Common myeloid progenitor, CD34-positive (primary cell): ENCODE results near the gene MAPKAPK2.

Experiments used
- CTCF ChIA-PET: fragments of 350-600 bp; sonication (Branson Sonifier 250); formaldehyde crosslinking; loops from one replicate; lab custom pipeline; 2021; ENCODE audit warnings: antibody characterized with exemption; lab: Charles Lee
- POLR2A ChIA-PET: fragments of 350-600 bp; sonication (Branson Sonifier 250); formaldehyde crosslinking; loops from one replicate; lab custom pipeline; 2021; ENCODE audit warnings: antibody characterized with exemption; lab: Charles Lee
- DNase-seq, 3 donors: peaks; one replicate each; pipeline versions ENCODE4 v3.0.0 to v3.0.0-alpha.2; 2013
- H3K27ac ChIP-seq, 2 experiments: 1 replicate in 1 of 2; 2 replicates in 1 of 2; pipeline ENCODE4 v1.7.0; 2013; ENCODE audit warnings: inconsistent platforms in 2 of 2, low read length in 2 of 2, mild to moderate bottlenecking in 2 of 2, low read depth in 1 of 2, moderate library complexity in 1 of 2; ENCODE audit not compliant: severe bottlenecking in 2 of 2, insufficient read depth in 1 of 2, poor library complexity in 1 of 2
- H3K27me3 ChIP-seq, 5 experiments: replicated peaks in 2 of 5; 1 replicate in 3 of 5; 2 replicates in 2 of 5; pipeline versions ENCODE4 v1.6.1 to v1.7.0; 2013; ENCODE audit warnings: low read length in 4 of 5, mild to moderate bottlenecking in 2 of 5, moderate library complexity in 2 of 5, inconsistent platforms in 1 of 5; ENCODE audit not compliant: insufficient read depth in 5 of 5, control insufficient read depth in 4 of 5
- H3K36me3 ChIP-seq, 4 experiments: 1 replicate in 2 of 4; 2 replicates in 2 of 4; pipeline versions ENCODE4 v1.6.1 to v1.7.0; 2013; ENCODE audit warnings: low read length in 3 of 4, control low read depth in 1 of 4, mild to moderate bottlenecking in 1 of 4; ENCODE audit not compliant: control insufficient read depth in 4 of 4, insufficient read depth in 4 of 4
- H3K4me1 ChIP-seq, 4 experiments: 1 replicate in 3 of 4; 2 replicates in 1 of 4; pipeline versions ENCODE4 v1.6.1 to v1.7.1; 2013; ENCODE audit warnings: low read length in 3 of 4, mild to moderate bottlenecking in 3 of 4, control low read depth in 1 of 4, inconsistent platforms in 1 of 4, moderate library complexity in 1 of 4; ENCODE audit not compliant: control insufficient read depth in 4 of 4, insufficient read depth in 4 of 4; ENCODE audit errors: control extremely low read depth in 1 of 4
- H3K4me3 ChIP-seq, 7 experiments: 1 replicate in 4 of 7; 2 replicates in 3 of 7; pipeline versions ENCODE4 v1.5.1 to v1.7.0; 2013; ENCODE audit warnings: mild to moderate bottlenecking in 7 of 7, low read length in 6 of 7, moderate library complexity in 6 of 7, inconsistent platforms in 2 of 7, low read depth in 2 of 7, control low read depth in 1 of 7; ENCODE audit not compliant: insufficient read depth in 4 of 7, control insufficient read depth in 1 of 7; ENCODE audit errors: extremely low read depth in 1 of 7
- H3K9me3 ChIP-seq, 5 experiments: 1 replicate in 4 of 5; 2 replicates in 1 of 5; pipeline versions ENCODE4 v1.6.1 to v1.7.1; 2013; ENCODE audit warnings: low read length in 4 of 5, mild to moderate bottlenecking in 2 of 5, inconsistent platforms in 1 of 5, low read depth in 1 of 5, moderate library complexity in 1 of 5; ENCODE audit not compliant: control insufficient read depth in 4 of 5, insufficient read depth in 2 of 5; ENCODE audit errors: control extremely low read depth in 1 of 5
- WGBS: methylation state at CpG from one replicate; pipeline ENCODE4 v1.1.5; 2013; ENCODE audit not compliant: insufficient coverage; 5-methylcytosine and 5-hydroxymethylcytosine counted together

MAPKAPK2 gene

GRCh38 chr1:206714331-206715058, 29.8 kb downstream of the MAPKAPK2 start:
- Histone ChIP-seq H3K9me3 (no peaks in the 10 kb centered on the region), H3K27ac (peak overlapping the region in 1 of 2 experiments; percentile 14), H3K27me3 (no peaks in the 10 kb centered on the region), H3K4me1 (peaks cover 22 to 49% (median 34%) of the 10 kb centered on the region in 4 experiments), H3K36me3 (no peaks in the 10 kb centered on the region), H3K4me3 (no peak overlapping the region)
- ChIA-PET POLR2A (interaction anchor here (0.8 kb wide), 1 partner anchor 189 kb away, joined by 3 read pairs; no protein-coding TSS in a partner anchor), CTCF (interaction anchor here (0.7 to 9.4 kb wide), 7 partner anchors 11 to 81 kb away, joined by 3 to 80 read pairs (median 3); no protein-coding TSS in a partner anchor)
- WGBS, result 84% methylated on average over 5 of the region's 9 CpGs
- no peak for DNase-seq

GRCh38 chr1:206715120-206715519, 30.4 kb downstream of the MAPKAPK2 start:
- DNase-seq, result no peak
- H3K4me1 ChIP-seq, result peaks cover 22 to 49% (median 34%) of the 10 kb centered on the region in 4 experiments
- H3K36me3 ChIP-seq, result no peaks in the 10 kb centered on the region
- H3K9me3 ChIP-seq, result no peaks in the 10 kb centered on the region
- H3K27ac ChIP-seq, result no peak overlapping the region
- ChIA-PET POLR2A (interaction anchor here (0.8 kb wide), 1 partner anchor 190 kb away, joined by 3 read pairs; no protein-coding TSS in a partner anchor), CTCF (interaction anchor here (0.7 to 9.4 kb wide), 8 partner anchors 11 to 82 kb away, joined by 3 to 80 read pairs (median 3); no protein-coding TSS in a partner anchor)
- 93% methylated on average over 2 of the region's 4 CpGs for WGBS
- H3K27me3 ChIP-seq, result no peaks in the 10 kb centered on the region
- H3K4me3 ChIP-seq, result no peak overlapping the region

- ChIA-PET CTCF (interaction anchor here (0.7 to 9.4 kb wide), 7 partner anchors 10 to 83 kb away, joined by 3 to 80 read pairs (median 3); no protein-coding TSS in a partner anchor), POLR2A (no interaction called here)
- Histone ChIP-seq H3K4me3 (no peak overlapping the region), H3K4me1 (peaks cover 22 to 49% (median 34%) of the 10 kb centered on the region in 4 experiments), H3K27ac (no peak overlapping the region), H3K36me3 (no peaks in the 10 kb centered on the region), H3K27me3 (no peaks in the 10 kb centered on the region), H3K9me3 (no peaks in the 10 kb centered on the region)
- WGBS, result 78% methylated on average over 1 of the region's 3 CpGs
- DNase-seq, result no peak
Measured at GRCh38 chr1:206715552-206716158, 30.9 kb downstream of the MAPKAPK2 start.

- Histone ChIP-seq H3K27ac (peak overlapping the region in 1 of 2 experiments; percentile 71), H3K4me1 (peaks cover 22 to 49% (median 34%) of the 10 kb centered on the region in 4 experiments)
Measured at GRCh38 chr1:206716159-206716869, 31.6 kb downstream of the MAPKAPK2 start.

GRCh38 chr1:206716870-206717673, 32.4 kb downstream of the MAPKAPK2 start:
- no peaks in the 10 kb centered on the region for H3K9me3 ChIP-seq
- peaks cover 22 to 49% (median 34%) of the 10 kb centered on the region in 4 experiments for H3K4me1 ChIP-seq
- peak overlapping the region in 3 of 7 experiments; percentile 23 to 48 (median 37) for H3K4me3 ChIP-seq
- DNase-seq, result peak in 2 of 3 donors; percentile 50 to 63
- H3K27me3 ChIP-seq, result no peaks in the 10 kb centered on the region
- ChIA-PET POLR2A (no interaction called here), CTCF (interaction anchor here (0.5 to 9.4 kb wide), 4 partner anchors 9 to 53 kb away, joined by 3 to 80 read pairs (median 9); no protein-coding TSS in a partner anchor)
- WGBS, result 66% methylated on average over 7 of the region's 8 CpGs
- H3K27ac ChIP-seq, result peak overlapping the region; percentile 7 to 71
- no peaks in the 10 kb centered on the region for H3K36me3 ChIP-seq

More at GRCh38 chr1:206716159-206716869, 31.6 kb downstream of the MAPKAPK2 start:
- no peaks in the 10 kb centered on the region for H3K36me3 ChIP-seq
- H3K9me3 ChIP-seq, result no peaks in the 10 kb centered on the region
- no peak overlapping the region for H3K4me3 ChIP-seq
- ChIA-PET POLR2A (no interaction called here), CTCF (interaction anchor here (0.5 to 9.4 kb wide), 7 partner anchors 9 to 83 kb away, joined by 3 to 80 read pairs (median 4); no protein-coding TSS in a partner anchor)
- WGBS, result 94% methylated on average over 3 of the region's 11 CpGs
- DNase-seq, result no peak
- no peaks in the 10 kb centered on the region for H3K27me3 ChIP-seq

GRCh38 chr1:206717674-206717989, 32.9 kb downstream of the MAPKAPK2 start:
- peak overlapping the region; percentile 7 to 71 for H3K27ac ChIP-seq
- peaks cover 22 to 49% (median 36%) of the 10 kb centered on the region in 4 experiments for H3K4me1 ChIP-seq
- H3K9me3 ChIP-seq, result no peaks in the 10 kb centered on the region
- no peak for DNase-seq
- peak overlapping the region in 1 of 7 experiments; percentile 37 for H3K4me3 ChIP-seq
- ChIA-PET POLR2A (no interaction called here), CTCF (interaction anchor here (1.0 to 1.8 kb wide), 3 partner anchors 13 to 94 kb away, joined by 3 to 5 read pairs (median 4); no protein-coding TSS in a partner anchor)
- no peaks in the 10 kb centered on the region for H3K36me3 ChIP-seq
- no peaks in the 10 kb centered on the region for H3K27me3 ChIP-seq
- no CpG with 5 or more reads among the region's 1 CpG for WGBS
